Ovary (tissue), 9 donors: Measurements from ENCODE around the gene PPRC1. TPM values are rescaled to one million over a fixed set of nuclear protein-coding genes. Genes with fewer than 3 reads are reported as not detected.

ENCODE experiments used
- DNase-seq, 5 donors: peaks; one replicate each; pipeline ENCODE4 v3.0.0-alpha.2; 2019 to 2020
- H3K27ac ChIP-seq, 2 donors: fragments of 200-600 bp; one replicate each; pipeline versions ENCODE4 v1.5.1 to v1.8.0; 2019 to 2022
- H3K27me3 ChIP-seq: fragments of 200-600 bp; one replicate; pipeline ENCODE4 v1.8.0; 2022
- H3K36me3 ChIP-seq: fragments of 200-600 bp; sonication (generic); one replicate; pipeline ENCODE4 v1.5.1; 2019
- H3K4me1 ChIP-seq: one replicate; pipeline ENCODE4 v1.8.1; 2013; ENCODE audit warnings: mild to moderate bottlenecking, moderate library complexity; ENCODE audit not compliant: insufficient read depth
- H3K4me3 ChIP-seq: fragments of 200-600 bp; sonication (generic); one replicate; pipeline ENCODE4 v1.5.1; 2017
- H3K9me3 ChIP-seq, 2 donors: fragments of 200-600 bp in 1 of 2; sonication (generic) in 1 of 2; one replicate each; pipeline versions ENCODE4 v1.5.1 to v1.8.1; 2013 to 2019; ENCODE audit warnings: mild to moderate bottlenecking in 1 of 2, moderate library complexity in 1 of 2
- CTCF ChIP-seq, 3 donors: fragments of 450-650 bp in 2 of 3; fragments of 200-600 bp in 1 of 3; IDR thresholded peaks; one replicate each; pipeline versions ENCODE4 v1.5.1 to v1.8.0; 2016 to 2022; ENCODE audit warnings: antibody characterized with exemption in 3 of 3, mild to moderate bottlenecking in 1 of 3
- EP300 ChIP-seq: sonication (generic); formaldehyde crosslinking; IDR thresholded peaks from one replicate; pipeline ENCODE4 v1.6.1; 2017; ENCODE audit warnings: antibody characterized with exemption
- POLR2A ChIP-seq: fragments of 450-650 bp; IDR thresholded peaks from one replicate; pipeline ENCODE4 v1.6.1; 2017; ENCODE audit warnings: antibody characterized with exemption, mild to moderate bottlenecking, moderate library complexity
- WGBS, 3 donors: extraction: QIAGEN DNeasy Blood & Tissue Kit in 1 of 3; methylation state at CpG; one replicate each; pipeline versions ENCODE4 v1.1.5 to v1.1.7; 2013 to 2017; 5-methylcytosine and 5-hydroxymethylcytosine counted together
- intact Hi-C, 4 donors: fragments of 100-400 bp; cut with DNase I; formaldehyde crosslinking; loops; one replicate each; pipeline versions ENCODE4 v1.11.0 to v1.15.1; 2022 to 2023
- polyA plus RNA-seq, 2 donors: library from polyadenylated mRNA; stranded (reverse); fragments of 200-250 nt in 1 of 2; fragments of 350-450 nt in 1 of 2; fragmentation: Illumina TruSeq in 1 of 2; extraction: RNeasy Lipid Tissue Mini Kit (QIAGEN cat#74804) in 1 of 2; gene quantifications; one replicate each; pipeline ENCODE4 v1.2.3, GENCODE V29; 2013 to 2014
- total RNA-seq, 7 donors: library from RNA; depleted of rRNA in 2 of 7; stranded (reverse); fragments of >200 nt in 2 of 7; fragmentation: NEBNext Ultra II Directional in 3 of 7; extraction: Animal tissue kit (Norgen Biotek cat#: 25700) in 3 of 7; gene quantifications; one replicate each; pipeline versions ENCODE4 v1.1.0 to v1.2.4, GENCODE V29; 2016 to 2023
- donor health status: DM: no; HTN: no; CAD: no; lungs with moderate emphysema.
- donor health status: DM: no; HTN: no; CAD: no.
- donor health status: Bipolar disorder and iron deficiency.
- donor health status: DM: yes; HTN: yes; CAD: no.
- donor health status: DM: no; HTN: no; CAD: no.
- donor health status: DM: yes; HTN: yes; CAD: no.

PPRC1 gene
- total and polyA plus RNA-seq, 9 donors = 11.8 to 68.7 (median 35.1) TPM

GRCh38 chr10:102172288-102172687 is 39.4 kb downstream of the PPRC1 start:
- DNase-seq = no peak
- Histone ChIP-seq H3K27ac (no peak overlapping the region), H3K4me1 (peaks cover 1% of the 10 kb centered on the region), H3K27me3 (no peaks in the 10 kb centered on the region), H3K4me3 (no peak overlapping the region), H3K36me3 (no peaks in the 10 kb centered on the region), H3K9me3 (no peaks in the 10 kb centered on the region)
- intact Hi-C loops = no loop called here
- TF ChIP-seq POLR2A (no peak), CTCF (IDR thresholded peaks at IDR 0.05) (no peak), EP300 (no peak)
- 83 to 88% (median 86%) methylated on average over 8 of the region's 8 CpGs for WGBS, 3 donors

GRCh38 chr10:102175415-102175814 is 42.6 kb downstream of the PPRC1 start:
- Histone ChIP-seq H3K36me3 (no peaks in the 10 kb centered on the region), H3K27ac (no peak overlapping the region), H3K4me3 (no peak overlapping the region), H3K27me3 (no peaks in the 10 kb centered on the region), H3K4me1 (no peaks in the 10 kb centered on the region), H3K9me3 (no peaks in the 10 kb centered on the region)
- WGBS, 3 donors = 26 to 37% (median 35%) methylated on average over 4 of the region's 4 CpGs
- intact Hi-C loops = no loop called here
- DNase-seq = no peak
- TF ChIP-seq POLR2A (no peak), CTCF (IDR thresholded peaks at IDR 0.05) (no peak), EP300 (no peak)

- intact Hi-C loops = no loop called here
- Histone ChIP-seq H3K27ac (no peak overlapping the region), H3K4me3 (no peak overlapping the region), H3K36me3 (no peaks in the 10 kb centered on the region), H3K27me3 (no peaks in the 10 kb centered on the region), H3K9me3 (no peaks in the 10 kb centered on the region), H3K4me1 (no peaks in the 10 kb centered on the region)
- no peak for TF ChIP-seq EP300
- no peak for TF ChIP-seq POLR2A
- no peak for TF ChIP-seq CTCF (IDR thresholded peaks at IDR 0.05)
- no peak for DNase-seq
- 72 to 78% (median 74%) methylated on average over 2 of the region's 2 CpGs for WGBS, 3 donors
These were observed 51.8 kb downstream of the PPRC1 start for GRCh38 chr10:102184606-102185005.

GRCh38 chr10:102185272-102185671 is 52.4 kb downstream of the PPRC1 start:
- H3K27ac ChIP-seq = no peak overlapping the region
- no peak overlapping the region for H3K4me3 ChIP-seq
- 56 to 75% (median 72%) methylated on average over 2 of the region's 2 CpGs for WGBS, 3 donors
- TF ChIP-seq POLR2A = no peak
- TF ChIP-seq EP300 = no peak
- no peak for TF ChIP-seq CTCF (IDR thresholded peaks at IDR 0.05)
- H3K4me1 ChIP-seq = no peaks in the 10 kb centered on the region
- intact Hi-C loops = no loop called here
- no peaks in the 10 kb centered on the region for H3K36me3 ChIP-seq
- H3K27me3 ChIP-seq = no peaks in the 10 kb centered on the region
- no peak for DNase-seq
- no peaks in the 10 kb centered on the region for H3K9me3 ChIP-seq
